PC-3 (cell line): ENCODE measurements around the gene FLG2.

Experiments
- CTCF ChIP-seq: fragments of 300-600 bp; sonication (generic); conservative IDR thresholded peaks from 2 replicates; pipeline ENCODE4 v1.5.1; 2017; ENCODE audit warnings: antibody characterized with exemption, low read depth, mild to moderate bottlenecking, low read length
- EZH2 ChIP-seq: fragments of 300-600 bp; sonication (generic); IDR thresholded peaks from one replicate; pipeline ENCODE4 v1.6.1; 2017; ENCODE audit warnings: antibody characterized with exemption, mild to moderate bottlenecking, low read length; ENCODE audit not compliant: unreplicated experiment

GRCh38 chr1:152348447-152348846 is 11.4 kb downstream of the FLG2 start:
- TF ChIP-seq CTCF (peak; percentile 70), EZH2 (no peak)
